A673 (cell line): ENCODE data around the gene COL5A1. TPM values are rescaled to one million over a fixed set of nuclear protein-coding genes. Genes with fewer than 3 reads are reported as not detected.

Experiments
- BruUV-seq: library from RNA; stranded (reverse); fragments of 400-500 nt; replicated peaks from 2 replicates; lab custom pipeline; 2021; lab: Mats Ljungman, UMichigan
- CTCF ChIA-PET: fragments of 300-600 bp; sonication (Branson Sonifier 250); formaldehyde crosslinking; loops from one replicate; lab custom pipeline; 2022; ENCODE audit warnings: antibody characterized with exemption; lab: Charles Lee
- POLR2A ChIA-PET: fragments of 300-600 bp; sonication (Branson Sonifier 250); formaldehyde crosslinking; loops from one replicate; lab custom pipeline; 2022; ENCODE audit warnings: antibody characterized with exemption; ENCODE audit not compliant: low non-redundant PET; lab: Charles Lee
- DNase-seq: peaks from one replicate; pipeline ENCODE4 v3.0.0-alpha.2; 2015; ENCODE audit warnings: low spot score
- H3K27ac ChIP-seq: fragments of 200-600 bp; sonication (generic); 2 replicates; pipeline ENCODE4 v1.5.1; 2016; ENCODE audit warnings: mixed run types, low read depth, mild to moderate bottlenecking, mixed read lengths, antibody characterized with exemption, low read length; ENCODE audit not compliant: poor library complexity, severe bottlenecking
- H3K27me3 ChIP-seq: fragments of 200-600 bp; sonication (generic); replicated peaks from 2 replicates; pipeline ENCODE4 v1.6.1; 2017; ENCODE audit warnings: mixed run types, low read depth, mild to moderate bottlenecking, mixed read lengths, antibody characterized with exemption, low read length; ENCODE audit not compliant: insufficient read depth, poor library complexity
- H3K36me3 ChIP-seq: fragments of 200-600 bp; sonication (generic); 2 replicates; pipeline ENCODE4 v1.6.1; 2016; ENCODE audit warnings: mixed run types, mild to moderate bottlenecking, mixed read lengths, antibody characterized with exemption, low read length; ENCODE audit not compliant: insufficient read depth, poor library complexity, severe bottlenecking
- H3K4me1 ChIP-seq: fragments of 200-600 bp; sonication (generic); 2 replicates; pipeline ENCODE4 v1.6.1; 2017; ENCODE audit warnings: mixed run types, mild to moderate bottlenecking, mixed read lengths, antibody characterized with exemption, low read length; ENCODE audit not compliant: insufficient read depth, poor library complexity, severe bottlenecking
- H3K4me3 ChIP-seq: fragments of 200-600 bp; sonication (generic); 2 replicates; pipeline ENCODE4 v1.5.1; 2016; ENCODE audit warnings: low read depth, mixed run types, mild to moderate bottlenecking, mixed read lengths, low read length; ENCODE audit not compliant: poor library complexity, severe bottlenecking
- H3K9me3 ChIP-seq: fragments of 200-600 bp; sonication (generic); 2 replicates; pipeline ENCODE4 v1.6.1; 2016; ENCODE audit warnings: mixed run types, low read depth, mild to moderate bottlenecking, mixed read lengths, antibody characterized with exemption, low read length; ENCODE audit not compliant: poor library complexity, severe bottlenecking
- CTCF ChIP-seq: fragments of 300-800, 200-600 bp; sonication (generic); conservative IDR thresholded peaks from 2 replicates; pipeline ENCODE4 v1.5.1; 2017; ENCODE audit warnings: low read depth, mild to moderate bottlenecking, antibody characterized with exemption, low read length, moderate library complexity, mixed read lengths
- EZH2 ChIP-seq: fragments of 200-600 bp; sonication (generic); IDR thresholded peaks from 2 replicates; pipeline ENCODE4 v1.6.1; 2017; ENCODE audit warnings: borderline replicate concordance, low read depth, mild to moderate bottlenecking, mixed read lengths, antibody characterized with exemption, low read length; ENCODE audit not compliant: poor library complexity, severe bottlenecking
- intact Hi-C: fragments of 100-400 bp; cut with micrococcal nuclease; formaldehyde crosslinking; loops from one replicate; pipeline ENCODE4 v1.10.0; 2022; ENCODE audit not compliant: unreplicated experiment
- total RNA-seq: library from RNA; stranded (reverse); gene quantifications from 2 replicates; pipeline ENCODE4 v1.2.3, GENCODE V29; 2021

Gene COL5A1
- total RNA-seq, 1 experiment from 2014 or later, result 33.6 TPM

DNA sequence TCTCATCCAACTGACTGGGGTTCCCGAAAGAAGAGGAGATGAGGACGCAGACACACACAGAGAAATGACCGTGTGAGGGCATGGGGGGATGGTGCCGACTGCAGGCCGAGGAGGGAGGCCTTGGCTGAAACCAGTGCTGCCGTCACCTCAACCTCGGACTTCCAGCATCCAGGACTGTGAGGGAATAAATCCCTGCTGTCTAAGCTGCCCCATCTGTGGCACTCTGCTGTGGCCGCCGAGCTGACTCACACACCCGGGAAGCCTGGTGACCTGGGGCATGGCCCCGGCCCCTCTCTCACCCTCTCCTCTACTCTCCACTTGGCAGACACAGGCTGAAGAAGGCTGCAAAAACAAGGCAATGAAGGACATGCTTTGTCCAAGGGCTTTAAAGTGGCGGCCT lies 4.4 kb upstream of the COL5A1 start:
- ChIA-PET POLR2A (no interaction called here), CTCF (no interaction called here)
- Histone ChIP-seq H3K27ac (no peak overlapping the region), H3K4me3 (no peak overlapping the region), H3K4me1 (peaks cover 10% of the 10 kb centered on the region), H3K9me3 (no peaks in the 10 kb centered on the region), H3K27me3 (no peaks in the 10 kb centered on the region), H3K36me3 (no peaks in the 10 kb centered on the region)
- BruUV-seq, result no TSS peak
- TF ChIP-seq EZH2 (no peak), CTCF (no peak)
- intact Hi-C loops, result no loop called here
- no peak for DNase-seq

GRCh38 chr9:134637696-134638501 lies 3.7 kb upstream of the COL5A1 start:
- TF ChIP-seq CTCF (no peak), EZH2 (no peak)
- H3K27me3 ChIP-seq, result no peaks in the 10 kb centered on the region
- CTCF ChIA-PET, result no interaction called here
- H3K36me3 ChIP-seq, result no peaks in the 10 kb centered on the region
- POLR2A ChIA-PET, result no interaction called here
- no peaks in the 10 kb centered on the region for H3K9me3 ChIP-seq
- intact Hi-C loops, result no loop called here
- H3K4me3 ChIP-seq, result no peak overlapping the region
- peaks cover 11% of the 10 kb centered on the region for H3K4me1 ChIP-seq
- no TSS peak for BruUV-seq
- DNase-seq, result no peak
- no peak overlapping the region for H3K27ac ChIP-seq

DNA sequence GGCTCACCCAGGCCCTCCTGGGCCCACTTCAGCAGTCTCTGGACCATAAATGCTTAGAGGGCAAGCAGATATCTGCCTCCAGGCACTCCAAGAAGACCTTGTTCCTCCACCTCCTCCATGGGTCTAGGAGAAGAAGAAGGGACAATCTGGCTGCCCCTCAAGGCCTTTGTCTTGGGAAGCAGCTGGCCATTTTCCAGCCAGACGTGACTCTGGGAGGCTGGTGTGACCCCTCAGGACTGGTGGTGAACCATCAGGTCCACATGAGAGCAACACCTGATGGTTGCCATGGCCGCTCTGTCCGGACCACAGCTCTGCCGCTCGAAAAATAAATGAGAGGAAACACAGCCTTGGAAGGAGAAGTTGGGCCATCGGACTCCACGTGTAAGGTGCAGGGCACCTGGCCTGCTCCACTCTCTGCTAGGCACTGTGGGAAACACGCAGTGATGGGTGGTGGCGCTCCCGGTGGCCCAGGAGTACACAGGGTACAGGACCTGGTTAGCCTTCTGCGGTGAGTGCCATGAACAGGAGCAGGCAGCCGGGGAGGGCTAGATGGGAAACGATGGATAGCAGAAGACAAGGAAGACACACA lies 3.0 kb upstream of the COL5A1 start:
- no peak overlapping the region for H3K4me3 ChIP-seq
- intact Hi-C loops, result no loop called here
- H3K4me1 ChIP-seq, result peaks cover 18% of the 10 kb centered on the region
- no peaks in the 10 kb centered on the region for H3K36me3 ChIP-seq
- no peak overlapping the region for H3K27ac ChIP-seq
- POLR2A ChIA-PET, result no interaction called here
- BruUV-seq, result no TSS peak
- H3K27me3 ChIP-seq, result no peaks in the 10 kb centered on the region
- TF ChIP-seq CTCF (no peak), EZH2 (no peak)
- CTCF ChIA-PET, result no interaction called here
- H3K9me3 ChIP-seq, result no peaks in the 10 kb centered on the region
- no peak for DNase-seq
